IPS-NIHi7 (cell line): ENCODE results near the gene HES7.
A peak's percentile ranks its signal among the peaks of the same experiment; 100 is the strongest.

Source experiments
- DNase-seq: peaks from one replicate; pipeline ENCODE4 v3.0.0; 2012; ENCODE audit warnings: mixed read lengths; ENCODE audit errors: extremely low spot score

Gene HES7

DNA sequence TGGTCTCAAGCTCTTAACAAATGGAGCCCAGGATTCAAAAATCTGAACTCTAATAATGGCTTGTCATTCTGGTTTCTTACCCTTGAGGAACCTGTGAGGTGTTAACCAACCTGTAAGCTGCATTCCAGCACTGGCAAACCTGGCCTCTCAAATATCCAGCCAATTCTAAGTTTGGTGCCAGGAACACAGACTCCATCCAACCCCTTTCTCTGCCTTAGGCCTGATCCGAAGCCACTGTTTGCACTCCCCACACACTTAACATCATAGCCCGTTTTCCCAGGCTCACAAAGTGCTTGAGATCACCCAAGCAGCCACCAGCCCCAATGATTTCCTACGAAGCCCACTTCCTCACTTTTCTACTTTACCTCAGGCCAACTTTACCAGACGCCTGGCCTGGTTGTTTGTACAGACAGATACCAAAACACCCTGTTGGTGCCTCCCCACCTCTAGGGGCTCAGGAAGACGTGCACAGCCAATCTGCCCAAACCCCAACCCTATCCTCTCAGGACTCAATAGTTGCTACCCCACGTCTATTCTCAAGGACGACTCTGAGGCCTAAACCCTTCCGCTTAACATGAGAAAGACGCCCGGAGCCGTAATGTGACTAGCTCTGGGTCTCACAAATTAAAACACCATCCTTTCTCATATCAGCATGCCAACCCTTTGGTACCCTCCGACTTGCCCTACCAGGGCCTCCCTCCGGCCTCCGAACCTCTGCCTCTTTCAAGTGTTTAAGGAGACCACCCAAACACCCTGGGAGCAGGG, 31.5 kb upstream of the HES7 start:
- no peak for DNase-seq

- DNase-seq, result no peak
Observed at GRCh38 chr17:8154608-8155155, 30.8 kb upstream of the HES7 start.

DNA sequence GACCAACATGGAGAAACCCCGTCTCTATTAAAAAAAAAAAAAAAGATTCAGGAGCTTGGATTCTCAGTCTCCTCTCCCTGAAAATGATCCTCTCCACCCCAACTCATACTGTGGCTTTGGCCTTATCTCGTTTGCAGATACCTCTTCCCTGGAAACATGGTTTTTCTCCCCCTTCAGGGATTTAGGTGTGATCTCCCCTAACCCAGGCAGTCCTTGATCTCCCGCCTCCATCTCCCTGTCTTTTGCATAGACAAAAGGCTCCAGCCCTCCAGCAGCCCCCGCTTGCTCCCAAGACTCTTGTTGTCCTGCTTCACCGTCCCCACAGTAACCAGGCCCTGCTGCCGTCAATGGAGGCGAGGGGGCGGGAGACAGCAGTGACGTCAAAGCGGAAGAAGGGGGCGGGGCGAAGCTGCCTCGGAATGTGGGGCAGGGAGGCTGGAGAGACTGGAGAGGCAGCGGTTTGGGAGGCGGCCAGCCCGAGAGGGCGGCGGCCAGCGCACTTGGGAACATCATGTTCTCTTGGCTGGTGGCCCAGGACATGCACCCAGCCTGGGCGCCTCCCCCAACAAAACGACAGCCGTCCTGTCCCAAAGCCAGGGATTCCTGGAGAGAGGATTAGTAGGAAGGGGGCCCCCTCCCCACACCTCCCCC, 30.2 kb upstream of the HES7 start:
- peak; percentile 78 for DNase-seq

- DNase-seq, result no peak
Observed at GRCh38 chr17:8153525-8153956, 29.6 kb upstream of the HES7 start.

GRCh38 chr17:8153031-8153451, 29.1 kb upstream of the HES7 start:
- DNase-seq, result no peak

GRCh38 chr17:8152112-8152775, 28.3 kb upstream of the HES7 start, which contains the start of gene PER1:
Gene PER1, minus strand, starts transcription at chr17:8152404. Its CDS starts 1,698 bp downstream, at chr17:8150706.
- peak; percentile 92 for DNase-seq

GRCh38 chr17:8151641-8152111, 27.8 kb upstream of the HES7 start:
- DNase-seq, result no peak

DNA sequence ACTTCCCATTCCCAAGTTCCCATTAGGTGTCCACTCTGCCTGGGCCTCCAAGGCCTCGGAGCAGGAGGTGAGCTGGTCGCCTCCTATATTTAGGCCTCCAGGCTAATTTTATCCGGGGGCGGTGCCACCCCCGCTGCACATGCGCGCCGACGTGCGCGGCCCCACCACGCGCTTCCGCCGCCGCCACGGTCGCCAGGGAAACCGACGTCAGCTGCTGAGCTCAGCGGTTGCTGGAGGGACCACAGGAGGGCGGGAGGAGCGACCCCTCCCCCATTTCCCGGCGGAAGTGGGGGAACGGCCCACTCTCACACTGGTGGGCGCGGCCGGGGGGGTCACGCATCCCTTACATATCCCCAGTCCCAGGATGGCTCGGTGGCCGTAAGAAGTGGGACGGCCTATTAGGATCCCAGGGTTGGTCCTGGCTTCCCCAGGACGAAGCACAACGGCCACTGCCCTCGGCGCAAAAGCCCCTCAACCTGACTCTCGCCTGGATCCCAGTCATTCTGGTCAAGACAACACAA, 27.3 kb upstream of the HES7 start:
- peak; percentile 72 for DNase-seq

GRCh38 chr17:8150194-8151119, 26.6 kb upstream of the HES7 start:
- DNase-seq, result no peak

GRCh38 chr17:8149419-8150193, 25.7 kb upstream of the HES7 start:
- no peak for DNase-seq

GRCh38 chr17:8148560-8148959, 24.7 kb upstream of the HES7 start:
- DNase-seq, result no peak

- no peak for DNase-seq
Observed at GRCh38 chr17:8147805-8148404, 24.0 kb upstream of the HES7 start.

GRCh38 chr17:8147141-8147804, 23.4 kb upstream of the HES7 start:
- DNase-seq, result no peak

DNA sequence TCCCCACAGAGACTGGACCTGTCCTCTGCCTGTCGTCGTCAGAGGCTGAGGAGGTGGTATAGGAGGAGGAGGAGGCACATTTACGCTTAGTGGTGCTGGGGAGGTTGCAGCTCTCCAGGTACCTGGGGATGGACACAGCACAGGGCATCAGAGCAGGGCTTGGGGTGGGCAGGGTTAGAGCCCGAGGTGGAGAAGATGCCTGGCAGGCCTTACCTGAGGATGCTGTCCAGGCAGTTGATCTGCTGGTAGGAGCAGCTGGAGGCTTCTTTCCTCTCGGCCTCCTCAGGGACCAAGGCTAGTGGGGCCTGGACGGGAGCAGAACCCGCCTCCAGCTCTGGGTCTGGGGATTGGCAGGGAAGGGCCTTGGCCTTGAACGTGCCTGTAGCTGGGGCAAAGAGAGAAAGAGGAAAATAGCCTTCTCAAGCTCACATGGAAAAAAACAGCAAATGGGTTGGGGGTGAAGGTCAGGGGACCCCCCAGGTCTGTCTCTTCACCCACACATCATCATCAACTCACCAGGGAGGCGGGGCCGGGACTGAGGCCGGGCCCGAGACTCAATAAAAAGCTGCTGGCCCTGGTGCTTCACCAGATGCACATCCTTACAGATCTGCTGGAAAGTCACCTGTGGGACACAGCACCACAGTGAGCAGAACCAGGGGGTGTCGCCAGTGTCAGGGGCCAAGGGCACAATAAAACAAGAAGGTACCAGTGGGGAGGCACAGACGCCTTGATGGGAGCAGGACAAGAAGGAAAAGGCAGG, 22.7 kb upstream of the HES7 start:
- DNase-seq, result no peak

- DNase-seq, result no peak
Observed at GRCh38 chr17:8145811-8146210, 21.9 kb upstream of the HES7 start.

DNA sequence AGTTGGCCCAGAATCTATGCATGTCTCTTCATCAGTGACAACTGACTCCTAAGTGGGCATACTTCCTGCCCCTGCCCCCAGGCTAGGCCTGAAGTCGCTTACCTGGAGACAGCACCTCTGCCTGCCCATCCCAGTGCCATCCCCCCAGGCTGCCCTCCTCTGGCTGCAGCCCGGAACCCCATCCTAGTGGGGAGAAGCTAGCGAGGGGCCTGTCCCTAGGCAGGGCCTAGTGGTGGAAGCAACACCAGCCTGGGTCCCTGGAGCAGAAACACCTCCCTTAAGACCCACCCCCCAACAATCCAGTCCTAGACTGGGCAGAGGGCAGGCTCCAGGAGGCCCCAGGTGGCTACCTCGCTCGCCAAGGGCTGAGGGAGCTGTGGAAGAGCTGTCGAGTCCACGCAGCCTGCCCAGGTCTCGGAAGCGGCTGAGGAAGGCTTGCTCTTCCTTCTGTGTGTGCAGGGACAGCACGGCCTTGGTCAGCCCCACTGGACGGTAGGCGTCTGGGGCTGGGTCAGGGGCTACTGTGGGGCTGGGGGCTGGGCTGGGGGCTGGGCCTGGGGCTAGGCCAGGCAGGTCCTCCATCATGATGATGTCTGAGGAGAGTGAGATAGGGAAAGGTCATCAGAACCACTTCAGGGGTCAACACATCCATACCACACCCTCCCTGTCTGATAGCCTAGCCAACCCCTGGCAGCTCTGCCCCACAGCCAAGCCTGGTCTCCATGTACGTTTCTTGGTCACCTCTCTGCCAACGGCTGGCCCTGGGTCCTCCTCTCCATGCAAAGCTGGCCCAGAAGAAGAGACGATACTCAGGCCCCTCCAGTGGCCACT, 20.7 kb upstream of the HES7 start:
- DNase-seq, result no peak

GRCh38 chr17:8143581-8144400, 19.9 kb upstream of the HES7 start:
- no peak for DNase-seq
